Measurements from ENCODE around the gene MNT. TPM values are rescaled to one million over a fixed set of nuclear protein-coding genes. Genes with fewer than 3 reads are reported as not detected.

The MNT gene
- total and polyA plus RNA-seq, 2 of the 8 experiments (the other 6 are each of a cell fraction or from before 2014, with no cell fraction given) = 5.0 to 17.3 TPM

- TF ChIP-seq SIRT6 (IDR thresholded peaks at IDR 0.05; ENCODE audit: low read length) (no peak), CHD7 (IDR thresholded peaks at IDR 0.05; ENCODE audit: insufficient replicate concordance, low read length) (no peak), TCF12 (IDR thresholded peaks at IDR 0.05; ENCODE audit: low read depth, low read length) (no peak), NRF1 (IDR thresholded peaks at IDR 0.05; ENCODE audit: low read depth, low read length) (no peak), RAD21 (IDR thresholded peaks at IDR 0.05 in 1 of 2, conservative IDR thresholded peaks at IDR 0.05 in 1 of 2; ENCODE audit: low read depth in 2 of 2, low read length in 2 of 2) (no peak), SP2 (IDR thresholded peaks at IDR 0.05; ENCODE audit: low read length) (no peak)
These were observed 20.5 kb downstream of the MNT start (continued) for GRCh38 chr17:2380226-2380922.
